ENCODE data around the gene AJUBA.
"Not testable (repeated sequence)": the region's sequence is repeated elsewhere in the genome, so short reads cannot be mapped to it uniquely, and the experiment has no call there.

The AJUBA gene

DNA sequence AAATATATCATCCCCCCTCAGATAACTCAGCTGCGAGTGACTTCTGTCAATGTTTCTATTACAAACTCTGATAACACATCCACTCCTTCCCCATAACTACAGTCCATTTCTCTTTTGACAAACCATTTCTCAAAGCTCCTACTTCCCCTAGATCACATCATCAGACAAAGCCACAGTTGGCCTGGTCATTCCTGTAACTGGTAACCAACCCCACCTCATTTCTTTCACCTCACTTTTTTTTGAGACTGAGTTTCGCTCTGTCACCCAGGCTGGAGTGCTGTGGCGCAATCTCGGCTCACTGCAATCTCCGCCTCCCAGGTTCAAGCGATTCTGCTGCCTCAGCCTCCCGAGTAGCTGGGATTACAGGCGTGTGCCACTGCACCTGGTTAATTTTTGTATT, 30.6 kb downstream of the AJUBA start:
- not testable (repeated sequence) for DNase-seq

DNA sequence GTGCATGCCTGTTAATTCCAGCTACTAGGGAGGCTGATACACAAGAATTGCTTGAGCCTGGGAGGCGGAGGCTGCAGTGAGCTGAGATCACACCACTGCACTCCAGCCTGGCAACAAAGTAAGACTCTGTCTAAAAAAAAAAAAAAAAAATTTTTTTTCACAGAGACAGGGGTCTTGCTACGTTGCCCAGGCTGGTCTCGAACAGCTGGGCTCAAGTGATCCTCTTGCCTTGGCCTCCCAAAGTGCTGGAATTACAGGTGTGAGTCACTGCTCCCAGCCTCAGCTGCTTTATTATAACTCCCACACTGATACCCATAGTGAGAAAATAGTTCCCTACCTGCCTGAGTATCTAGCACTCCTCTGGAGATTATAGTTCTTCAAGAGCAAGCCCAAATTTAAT, 36.7 kb downstream of the AJUBA start:
- DNase-seq: no peak

DNA sequence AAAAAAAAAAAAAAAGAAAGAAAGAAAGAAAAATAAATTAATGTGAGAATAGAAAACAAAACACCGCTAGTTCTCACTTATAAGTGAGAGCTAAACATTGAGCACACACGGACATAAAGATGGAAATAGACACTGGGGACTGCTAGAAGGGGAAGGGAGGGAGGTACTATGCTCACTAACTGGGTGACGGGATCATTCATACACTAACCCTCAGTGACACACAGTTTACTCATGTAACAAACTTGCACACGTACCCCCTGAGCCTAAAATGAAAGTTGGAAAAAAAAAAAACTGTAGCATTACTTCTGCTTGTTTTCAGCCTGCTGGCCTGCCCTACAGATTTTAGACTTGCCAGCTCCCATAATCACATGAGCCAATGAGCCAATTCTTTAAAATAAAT, 42.7 kb downstream of the AJUBA start:
- no peak for DNase-seq

DNA sequence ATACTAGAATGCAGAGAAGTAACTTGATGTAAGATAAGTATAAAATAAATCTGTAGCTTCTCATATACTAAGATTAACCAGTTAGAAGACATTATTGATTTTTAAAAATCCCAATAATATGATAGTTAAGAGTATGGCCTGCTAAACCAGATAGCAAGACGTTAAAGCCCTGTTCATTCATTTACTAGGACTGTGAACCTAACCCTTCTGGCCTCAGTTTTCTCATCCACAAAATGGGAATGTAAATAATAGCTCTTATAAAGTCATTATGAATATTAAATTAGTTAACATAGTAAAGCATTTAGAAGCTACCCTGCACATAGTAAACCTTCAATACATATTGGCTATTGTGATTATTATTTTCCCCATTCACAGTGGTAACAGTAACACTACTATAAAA, 47.2 kb downstream of the AJUBA start:
- no peak for DNase-seq

DNA sequence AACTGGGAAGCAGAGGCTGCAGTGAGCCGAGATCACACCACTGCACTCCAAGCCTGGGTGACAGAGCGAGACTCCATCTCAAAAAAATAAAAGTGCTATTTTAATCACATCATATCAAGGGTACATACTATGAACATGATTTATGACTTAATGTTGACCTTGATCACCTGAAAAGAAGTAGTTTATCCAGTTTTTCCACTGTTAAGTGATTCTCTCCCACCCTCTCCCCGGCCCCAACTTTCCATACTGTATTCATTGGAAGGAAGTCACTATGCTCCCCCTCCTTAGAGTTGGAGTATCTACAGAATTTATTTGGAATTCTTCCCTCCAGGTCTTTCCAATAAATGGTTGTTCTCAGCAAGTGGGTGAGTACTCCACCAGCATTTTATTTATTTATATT, 50.2 kb downstream of the AJUBA start:
- no peak for DNase-seq

DNA sequence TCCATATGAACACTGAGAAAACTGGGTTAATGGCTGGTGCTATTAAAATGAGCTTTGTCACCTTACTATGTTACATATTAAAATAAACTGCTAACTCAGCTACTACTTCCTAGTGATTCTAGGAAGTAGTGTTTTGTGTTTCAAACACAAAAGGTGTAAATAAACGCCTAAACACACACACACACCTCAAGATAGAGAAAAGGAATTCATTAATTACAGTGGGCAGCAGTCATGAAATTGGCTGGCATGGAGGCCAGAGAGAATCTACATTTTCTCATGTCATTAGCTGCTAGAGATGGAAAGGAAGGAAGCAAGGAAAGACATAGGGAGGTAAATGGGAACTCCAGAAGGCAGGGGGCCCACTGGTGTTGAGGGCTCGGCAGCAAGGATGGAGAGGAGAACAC, 52.4 kb downstream of the AJUBA start:
- DNase-seq: no peak

DNA sequence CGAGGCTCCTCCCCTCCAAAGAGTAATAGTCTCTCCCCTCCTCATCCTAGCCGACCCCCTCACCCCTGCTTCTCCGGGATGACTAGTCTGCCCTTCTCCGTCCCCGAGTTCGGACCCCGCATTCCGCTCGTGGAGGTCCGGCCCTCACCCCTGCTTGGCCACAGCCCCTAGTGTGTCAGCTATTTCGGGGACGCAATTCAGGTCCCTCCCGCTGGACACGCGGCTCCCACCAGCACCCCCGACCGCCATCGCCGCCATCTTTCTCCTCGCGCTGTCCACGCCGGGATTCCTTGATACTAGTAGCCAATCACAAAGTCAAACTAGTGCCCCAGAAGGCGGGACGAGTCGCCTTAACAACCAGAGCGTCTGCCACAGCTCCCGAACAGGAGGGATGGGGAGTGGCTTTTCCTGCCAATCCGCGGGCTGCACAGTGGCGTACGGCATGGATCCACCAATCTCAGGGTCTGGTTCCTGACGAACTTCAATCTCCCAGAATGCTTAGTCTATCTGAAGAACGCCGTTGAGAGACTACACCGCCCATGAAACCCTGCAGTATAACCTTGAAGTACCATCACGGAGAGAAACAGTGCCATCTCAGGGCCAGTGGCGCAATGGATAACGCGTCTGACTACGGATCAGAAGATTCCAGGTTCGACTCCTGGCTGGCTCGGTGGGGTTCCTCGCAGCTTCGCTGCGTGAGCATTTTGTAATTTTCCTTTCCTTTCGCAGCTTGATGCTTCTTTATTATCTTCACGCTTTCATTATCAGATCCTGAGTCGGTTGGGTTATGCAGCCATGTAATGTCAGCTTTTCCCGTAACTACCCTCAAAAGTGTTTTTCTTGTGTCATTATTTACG, 53.0 kb downstream of the AJUBA start, which contains the start of gene PRMT5:
Gene PRMT5 (minus strand): TSS at position 273 of the 857 bp plus-strand sequence. CDS start 15 bp downstream, at position 258.
- peak; percentile 89 for DNase-seq

DNA sequence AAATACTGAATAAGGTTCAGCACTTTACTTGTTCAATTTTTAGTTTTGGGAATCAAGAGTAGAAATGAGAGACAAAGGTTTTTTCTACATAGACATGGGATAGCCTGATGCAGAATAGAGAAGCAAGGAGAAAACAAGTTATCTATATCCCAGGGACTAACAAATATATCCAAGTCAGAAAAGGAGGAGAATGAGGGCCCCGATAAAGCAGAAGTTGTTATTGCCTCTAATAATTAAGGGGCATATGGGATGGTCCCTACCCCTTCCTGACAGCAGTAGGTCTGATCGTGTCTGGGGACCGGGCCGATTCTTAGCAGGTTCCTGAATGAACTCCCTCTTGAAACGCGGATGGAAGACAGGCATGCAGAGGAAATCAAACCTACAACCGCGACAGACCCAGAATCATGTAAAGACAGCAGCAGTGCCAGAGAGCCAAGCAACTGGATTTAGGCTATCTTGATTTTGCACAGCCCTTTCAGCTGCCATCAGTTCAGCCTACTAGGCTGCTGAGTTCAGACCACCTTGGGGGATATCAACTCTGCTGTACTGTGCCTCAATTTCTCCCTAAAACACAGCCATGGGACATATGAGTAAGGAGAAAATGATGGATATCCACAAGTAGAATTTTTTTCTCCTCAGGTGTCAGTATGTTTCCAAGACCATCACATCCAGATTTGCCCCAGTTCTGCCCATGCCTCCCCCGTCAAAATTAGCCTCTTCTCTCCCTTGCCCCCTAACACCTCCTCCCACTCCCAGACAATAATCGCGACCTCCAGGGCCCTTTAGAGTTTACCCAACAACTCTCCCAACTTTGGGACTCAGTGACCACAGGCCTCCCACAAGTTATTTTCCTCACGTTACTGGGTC, 53.9 kb downstream of the AJUBA start:
- DNase-seq: no peak

DNA sequence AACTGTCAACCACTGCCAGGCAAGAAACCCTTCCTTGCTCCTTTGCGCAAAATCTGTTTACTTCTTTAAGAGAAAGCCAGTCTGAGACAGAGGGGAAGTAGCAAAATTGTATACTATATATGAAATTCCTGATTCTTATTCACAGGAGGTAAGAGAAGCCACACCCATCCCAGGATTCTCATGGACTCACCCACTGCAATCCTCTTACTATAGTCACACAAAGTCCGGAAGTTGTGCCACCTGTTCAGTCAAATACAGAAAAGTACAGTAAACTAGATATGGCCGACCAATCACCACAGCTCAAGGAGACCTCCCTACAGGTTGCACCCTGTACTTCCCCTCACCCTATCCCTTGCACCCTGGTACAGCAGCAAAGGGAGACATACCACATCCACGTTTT, 56.0 kb downstream of the AJUBA start:
- no peak for DNase-seq

DNA sequence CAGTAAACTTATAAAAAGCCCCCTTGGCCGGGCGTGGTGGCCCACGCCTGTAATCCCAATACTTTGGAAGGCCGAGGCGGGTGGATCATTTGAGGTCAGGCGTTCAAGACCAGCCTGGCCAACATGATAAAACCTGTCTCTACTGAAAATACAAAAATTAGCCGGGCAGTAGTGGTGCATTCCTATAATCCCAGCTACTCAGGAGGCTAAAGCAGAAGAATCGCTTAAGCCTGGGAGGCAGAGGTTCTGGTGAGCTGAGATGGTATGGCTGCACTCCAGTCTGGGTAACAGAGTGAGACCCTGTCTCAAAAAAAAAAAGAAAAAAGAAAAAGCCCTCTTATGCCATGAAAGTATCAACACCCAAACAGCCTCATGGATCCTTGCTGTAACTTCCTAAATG, 56.8 kb downstream of the AJUBA start:
- DNase-seq: no peak

DNA sequence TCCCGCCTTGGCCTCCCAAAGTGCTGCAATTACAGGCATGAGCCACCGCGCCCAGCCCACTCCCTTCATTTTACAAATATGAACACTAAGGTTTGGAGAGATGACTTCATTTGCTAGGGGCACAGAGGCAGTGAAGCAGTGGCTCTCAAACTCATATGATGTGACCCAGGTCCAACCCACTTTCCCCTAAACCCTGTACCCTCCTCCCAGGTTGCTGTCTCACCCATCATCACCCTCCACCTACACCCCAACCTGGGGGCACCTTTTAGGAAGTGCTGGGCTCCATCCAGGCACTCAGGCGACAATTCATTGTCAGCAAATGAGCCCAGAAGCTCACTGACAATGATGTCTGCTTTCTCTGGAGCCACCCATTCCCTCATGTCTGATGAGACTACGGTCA, 58.6 kb downstream of the AJUBA start:
- DNase-seq: no peak

DNA sequence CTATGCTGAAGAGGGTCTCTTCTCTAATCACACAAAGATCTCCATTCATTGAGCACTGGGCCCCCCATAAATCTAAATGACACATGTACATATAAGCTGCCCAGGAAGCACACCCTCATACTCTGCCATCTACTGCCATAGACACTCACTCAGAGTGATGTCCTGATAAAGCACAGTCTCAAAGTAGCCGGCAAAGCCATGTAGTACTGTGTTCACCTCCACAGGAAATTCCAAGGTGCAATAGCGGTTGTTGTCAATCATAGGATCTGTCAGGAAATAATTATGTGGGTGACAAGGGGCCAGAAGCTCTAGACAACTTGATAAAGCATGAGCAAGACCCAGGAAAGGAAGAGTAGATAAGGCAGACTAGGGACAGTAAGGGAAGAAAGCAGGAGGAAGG, 60.1 kb downstream of the AJUBA start:
- DNase-seq: no peak

All from right kidney (tissue), 1 donor.